ENCODE data around the gene FOSL2. TPM values are rescaled to one million over a fixed set of nuclear protein-coding genes. Genes with fewer than 3 reads are reported as not detected.

Gene FOSL2
- total and polyA plus RNA-seq, 2 experiments from 2014 or later = 0.60 to 4.3 TPM

GRCh38 chr2:28352610-28353195, 40.0 kb upstream of the FOSL2 start:
- no peaks in the 10 kb centered on the region for H4K20me1 ChIP-seq (replicated peaks; ENCODE audit: insufficient read depth)
- Mint-ChIP-seq H3K4me1 (no peaks in the 10 kb centered on the region; the same call in 2 of the 3 replicates), H3K4me3 (no peak overlapping the region), H3K36me3 (ENCODE audit: low read depth) (no peaks in the 10 kb centered on the region), H3K9me3 (no peaks in the 10 kb centered on the region), H3K27me3 (ENCODE audit: insufficient read depth, low read depth, poor library complexity) (peaks cover 2% of the 10 kb centered on the region), H3K27ac (no peak overlapping the region)
- DNase-seq (ENCODE audit: low spot score) = no peak
- H3K4me2 ChIP-seq = no peak overlapping the region
- ATAC-seq = no peak
- H3K79me2 ChIP-seq (replicated peaks; ENCODE audit: insufficient read depth) = no peaks in the 10 kb centered on the region
- H3K4me1 ChIP-seq (ENCODE audit: insufficient read depth) = no peaks in the 10 kb centered on the region
- no peak for TF ChIP-seq JUNB (IDR thresholded peaks at IDR 0.05; ENCODE audit: unreplicated experiment)
- TF ChIP-seq STAT1 (IDR thresholded peaks at IDR 0.05; ENCODE audit: unreplicated experiment) = no peak
- no peak for TF ChIP-seq POLR2AphosphoS5 (IDR thresholded peaks at IDR 0.05; ENCODE audit: low read depth)
- TF ChIP-seq ZNF462 (CRISPR knock-in tag; IDR thresholded peaks at IDR 0.05) = no peak
- no peak for TF ChIP-seq ZNF331 (CRISPR knock-in tag; IDR thresholded peaks at IDR 0.05; ENCODE audit: low read depth)
- H3F3A ChIP-seq (replicated peaks; ENCODE audit: low read depth) = no peaks in the 10 kb centered on the region
- no peaks in the 10 kb centered on the region for H3K27me3 ChIP-seq (ENCODE audit: insufficient read depth)
- no peak overlapping the region; the same call in 1 of the 2 replicates for H2AFZ ChIP-seq
- no peaks in the 10 kb centered on the region for H3K9me2 ChIP-seq (ENCODE audit: insufficient read depth)
- no peak overlapping the region for H3K27ac ChIP-seq (ENCODE audit: low read depth)
- H3K36me3 ChIP-seq (ENCODE audit: insufficient read depth) = no peaks in the 10 kb centered on the region
- H3K4me3 ChIP-seq = no peak overlapping the region

GRCh38 chr2:28354920-28355520, 37.6 kb upstream of the FOSL2 start:
- Histone ChIP-seq H3K36me3 (ENCODE audit: insufficient read depth) (no peaks in the 10 kb centered on the region), H3K4me3 (no peak overlapping the region), H3K79me2 (replicated peaks; ENCODE audit: insufficient read depth) (no peaks in the 10 kb centered on the region), H3F3A (replicated peaks; ENCODE audit: low read depth) (no peaks in the 10 kb centered on the region), H2AFZ (no peak overlapping the region), H3K4me2 (no peak overlapping the region), H4K20me1 (replicated peaks; ENCODE audit: insufficient read depth) (no peaks in the 10 kb centered on the region), H3K27ac (ENCODE audit: low read depth) (no peak overlapping the region), H3K27me3 (ENCODE audit: insufficient read depth) (no peaks in the 10 kb centered on the region), H3K4me1 (ENCODE audit: insufficient read depth) (no peaks in the 10 kb centered on the region), H3K9me2 (ENCODE audit: insufficient read depth) (no peaks in the 10 kb centered on the region)
- Mint-ChIP-seq H3K9me3 (no peaks in the 10 kb centered on the region), H3K27ac (no peak overlapping the region), H3K4me1 (no peaks in the 10 kb centered on the region; the same call in 2 of the 3 replicates), H3K4me3 (no peak overlapping the region), H3K27me3 (ENCODE audit: insufficient read depth, low read depth, poor library complexity) (peaks cover 2% of the 10 kb centered on the region), H3K36me3 (ENCODE audit: low read depth) (no peaks in the 10 kb centered on the region)
- ATAC-seq (no peak), DNase-seq (ENCODE audit: low spot score) (no peak)
- TF ChIP-seq STAT1 (IDR thresholded peaks at IDR 0.05; ENCODE audit: unreplicated experiment) (no peak), EZH2 (IDR thresholded peaks at IDR 0.05; ENCODE audit: low read depth, unreplicated experiment) (no peak), ZNF331 (CRISPR knock-in tag; IDR thresholded peaks at IDR 0.05; ENCODE audit: low read depth) (no peak)
